GOT3 (cell line): ENCODE measurements around the gene TH.
"Not testable (repeated sequence)": the region's sequence is repeated elsewhere in the genome, so short reads cannot be mapped to it uniquely, and the experiment has no call there.

ENCODE experiments used
- DNase-seq: peaks from one replicate; lab custom pipeline; 2025; ENCODE audit warnings: mixed read lengths; lab: John Stamatoyannopoulos, UW

Gene TH

DNA sequence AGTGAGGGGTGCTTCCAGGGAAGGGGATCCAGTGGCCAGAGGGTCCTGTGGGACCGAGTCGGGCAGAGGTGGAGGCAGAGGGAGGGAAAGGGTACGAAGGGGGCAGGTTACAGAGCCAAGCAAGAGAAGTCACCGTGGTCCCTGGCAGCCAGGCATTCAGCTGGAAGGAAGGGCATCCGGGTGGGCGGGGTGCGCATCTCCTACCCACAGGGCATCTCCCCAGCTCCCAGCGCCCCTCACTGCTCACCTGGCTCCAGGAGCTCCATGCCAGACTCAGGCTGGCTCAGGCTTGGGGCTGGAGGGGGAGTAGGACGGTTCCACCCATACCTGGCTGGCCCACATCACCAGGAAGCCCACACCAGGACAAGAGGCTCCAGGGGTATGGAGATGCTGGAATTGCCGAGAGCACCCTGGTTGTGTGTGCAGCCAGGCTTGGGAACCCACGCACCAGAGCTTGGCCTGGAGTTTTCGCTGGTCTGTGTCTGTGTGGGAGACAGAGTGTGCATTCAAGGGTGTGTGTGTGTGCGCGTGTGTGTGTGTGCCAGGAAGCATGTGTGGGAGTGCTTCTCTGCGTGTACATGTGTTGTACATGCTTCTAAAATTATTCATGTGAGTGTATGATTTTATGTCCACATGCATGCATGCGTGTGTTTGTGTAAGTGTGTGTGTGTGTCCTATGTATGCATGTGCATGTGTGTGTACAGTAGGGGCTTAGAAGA is 6.6 kb upstream of the TH start:
- DNase-seq = not testable (repeated sequence)

DNA sequence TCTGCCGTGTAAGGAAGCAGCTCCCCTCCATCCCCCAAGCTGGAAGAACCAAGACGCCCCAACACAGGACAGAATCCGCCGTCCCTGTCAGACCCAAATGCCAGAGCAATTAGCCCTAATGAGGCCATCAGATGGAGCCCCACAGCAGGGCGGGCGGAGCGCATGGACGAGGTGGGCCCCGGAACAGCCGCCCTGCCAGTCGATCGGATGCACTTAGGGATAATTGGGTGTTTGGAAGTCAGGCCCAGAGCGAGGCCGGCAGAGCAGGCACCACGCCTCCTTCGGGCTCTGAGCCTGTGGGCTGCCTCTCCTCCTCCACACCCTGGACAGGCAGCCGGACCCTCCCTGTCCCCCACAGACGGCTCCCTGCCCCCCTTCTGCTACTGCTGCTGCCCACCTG is 5.5 kb upstream of the TH start:
- no peak for DNase-seq

DNA sequence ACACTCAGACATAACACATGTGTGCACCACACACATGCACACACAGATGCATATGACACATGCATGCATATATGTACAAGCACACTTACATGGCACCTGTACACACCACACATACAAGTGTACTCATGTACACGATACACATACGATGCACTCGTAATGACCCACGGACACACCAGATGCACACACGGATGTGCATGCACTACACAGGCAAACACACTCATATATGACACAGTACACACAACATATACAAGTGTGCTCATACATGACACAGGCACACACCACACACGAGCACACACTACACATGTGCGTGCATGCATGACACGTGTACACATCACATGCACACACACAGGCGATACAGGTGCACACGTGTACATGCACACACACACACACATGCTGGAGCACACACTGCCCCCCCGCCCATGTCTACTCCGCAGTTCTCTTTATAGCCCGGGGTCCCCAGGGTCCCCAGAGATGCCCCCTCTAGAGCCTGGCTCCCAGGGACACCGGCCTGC is 4.8 kb upstream of the TH start:
- no peak for DNase-seq

DNA sequence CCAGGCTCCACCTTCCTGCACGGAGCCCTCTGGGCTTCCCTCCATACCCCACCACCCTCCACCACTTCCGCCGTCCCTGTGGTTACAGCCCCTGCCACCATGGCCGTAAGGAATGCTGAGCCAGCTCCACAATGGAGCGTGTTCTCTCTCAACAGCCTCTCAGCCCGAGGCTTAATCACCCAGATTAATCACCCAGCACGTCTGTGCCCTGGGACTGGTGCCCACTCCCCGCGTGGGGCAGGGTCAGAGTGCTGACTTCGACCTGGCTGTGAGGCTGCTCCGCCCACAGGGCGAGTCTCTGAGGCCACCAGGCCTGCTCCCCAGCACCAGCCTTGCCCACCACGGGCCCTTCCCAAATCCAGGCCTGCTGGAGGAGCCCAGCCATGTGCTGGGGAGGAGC is 4.0 kb upstream of the TH start:
- no peak for DNase-seq

DNA sequence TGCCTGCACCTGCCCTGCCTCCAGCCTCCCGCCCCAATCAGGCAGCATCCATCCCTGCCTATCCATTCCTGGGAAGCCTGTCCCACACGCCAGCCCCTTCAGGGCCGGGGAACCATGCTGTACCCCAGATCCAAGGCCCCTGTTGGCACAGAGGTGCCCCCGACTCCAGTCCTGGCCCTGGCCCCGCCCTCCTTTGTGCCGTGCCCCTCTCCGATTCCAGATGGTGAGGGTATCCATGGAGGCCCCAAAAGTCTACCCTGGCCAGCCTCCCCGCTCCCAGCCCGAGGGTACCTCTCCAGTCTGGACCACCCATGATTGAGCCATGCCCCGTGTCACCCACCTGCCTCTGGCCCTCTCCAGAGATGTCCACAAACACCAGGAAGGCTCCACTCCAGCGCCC is 2.7 kb upstream of the TH start:
- no peak for DNase-seq

DNA sequence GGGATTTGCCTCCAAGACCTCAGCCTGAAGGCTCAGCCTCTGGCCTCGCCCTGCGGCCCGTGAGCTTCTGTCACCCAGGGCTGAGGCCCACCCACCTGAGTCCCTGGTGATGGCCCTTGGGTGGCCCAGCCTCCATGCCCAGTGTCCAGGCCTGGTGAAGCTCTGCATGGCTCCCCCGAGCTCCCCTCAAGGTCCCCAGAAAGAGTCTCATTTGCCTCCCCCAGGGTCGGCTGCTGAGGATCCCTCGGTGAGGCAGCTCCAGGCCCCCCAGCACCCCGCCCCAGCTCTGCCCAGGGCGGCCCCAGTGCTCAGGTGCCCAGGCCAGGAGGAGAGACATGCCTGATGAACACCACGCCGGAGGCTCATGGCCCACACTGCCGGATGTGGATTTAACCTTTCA is 2.1 kb upstream of the TH start:
- no peak for DNase-seq

DNA sequence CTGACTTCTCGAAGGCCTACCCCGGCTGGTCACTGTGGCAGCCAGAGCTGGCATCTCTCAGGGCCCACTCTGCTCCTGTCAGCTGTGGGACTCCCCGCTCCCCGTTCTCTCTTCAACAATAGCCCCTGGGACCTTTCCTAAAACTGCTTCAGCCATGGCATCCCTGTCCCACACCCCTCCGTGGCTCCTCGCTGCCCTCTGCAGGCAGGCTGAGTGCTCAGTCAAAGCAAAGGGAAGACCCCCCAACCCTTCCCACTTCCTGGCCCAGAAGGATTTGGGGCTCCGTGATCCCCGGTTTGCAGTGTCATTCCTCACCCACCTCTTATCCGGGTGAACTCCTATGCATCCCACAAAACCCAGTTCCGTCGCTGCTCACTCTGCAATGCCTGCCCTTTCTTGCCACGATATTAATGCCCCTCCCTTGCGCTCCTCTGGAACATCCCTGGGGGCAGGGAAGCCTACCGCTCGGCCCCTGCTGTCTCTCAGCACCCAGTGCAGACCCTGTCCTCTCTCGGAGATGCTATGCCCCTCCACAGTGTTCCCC is 1.6 kb upstream of the TH start:
- no peak for DNase-seq

DNA sequence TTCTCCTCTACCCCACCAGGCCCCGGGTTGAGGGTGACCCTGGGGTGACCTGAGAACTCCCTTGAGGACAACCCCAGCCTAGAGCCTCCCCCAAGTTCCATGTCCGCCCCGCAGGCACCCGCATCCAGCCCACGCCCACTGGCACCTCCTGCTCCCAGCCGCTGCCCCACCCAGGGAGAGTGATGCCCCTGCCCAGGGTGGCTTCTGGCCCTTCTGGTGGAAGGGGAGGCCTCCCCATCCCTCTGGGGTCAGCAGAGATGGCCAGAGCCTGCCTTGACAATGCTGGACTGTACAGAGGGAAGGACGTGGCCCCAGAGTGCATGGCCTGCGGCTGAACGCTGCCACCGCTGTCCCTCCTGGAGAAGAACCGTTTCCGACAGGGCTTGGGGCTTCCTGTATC is 1.1 kb upstream of the TH start:
- DNase-seq = no peak

DNA sequence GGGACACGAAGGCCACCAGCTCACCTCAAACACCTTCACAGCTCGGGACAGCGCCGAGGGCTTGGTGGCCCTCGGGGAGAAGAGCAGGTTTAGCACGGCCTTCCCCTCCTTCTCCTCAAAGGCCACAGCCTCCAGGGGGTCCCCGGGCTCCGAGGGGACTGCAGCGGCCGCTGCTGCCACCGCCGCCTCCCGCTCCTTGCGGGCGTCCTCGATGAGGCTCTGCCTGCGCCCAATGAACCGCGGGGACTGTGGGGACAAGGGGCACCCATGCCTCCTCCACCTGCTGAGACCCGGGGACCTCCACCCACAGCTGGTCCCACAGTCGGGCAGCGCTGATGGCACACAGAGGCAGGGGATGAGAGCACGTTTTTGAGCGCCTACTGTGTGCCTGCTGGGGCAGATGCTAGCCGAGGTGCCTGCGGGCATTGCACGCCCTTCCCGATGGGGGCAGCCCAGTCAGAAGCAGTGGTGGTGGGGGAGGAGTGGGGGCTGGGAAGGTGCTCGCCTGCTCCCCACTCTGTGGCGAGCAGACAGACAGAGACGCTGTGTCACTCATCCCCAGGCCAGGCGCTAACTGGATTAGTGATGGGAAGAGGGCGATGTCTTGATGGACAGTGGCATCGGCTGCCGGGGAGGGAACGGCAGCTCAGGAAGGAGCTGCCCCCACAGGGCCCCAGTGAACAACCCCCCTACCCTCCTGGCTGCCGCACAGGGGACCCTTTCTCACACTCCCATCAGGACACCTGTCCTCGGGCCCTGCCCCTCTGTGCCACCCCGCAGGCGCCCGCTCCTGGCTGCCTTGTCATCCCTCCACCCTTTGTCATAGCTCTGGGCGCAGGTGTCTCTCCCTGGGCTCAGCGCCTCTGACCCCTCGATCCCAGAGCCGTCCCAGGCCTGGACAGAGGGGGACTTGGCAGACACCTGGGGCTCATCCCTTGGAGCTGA is 1.7 kb downstream of the TH start:
- no peak for DNase-seq

DNA sequence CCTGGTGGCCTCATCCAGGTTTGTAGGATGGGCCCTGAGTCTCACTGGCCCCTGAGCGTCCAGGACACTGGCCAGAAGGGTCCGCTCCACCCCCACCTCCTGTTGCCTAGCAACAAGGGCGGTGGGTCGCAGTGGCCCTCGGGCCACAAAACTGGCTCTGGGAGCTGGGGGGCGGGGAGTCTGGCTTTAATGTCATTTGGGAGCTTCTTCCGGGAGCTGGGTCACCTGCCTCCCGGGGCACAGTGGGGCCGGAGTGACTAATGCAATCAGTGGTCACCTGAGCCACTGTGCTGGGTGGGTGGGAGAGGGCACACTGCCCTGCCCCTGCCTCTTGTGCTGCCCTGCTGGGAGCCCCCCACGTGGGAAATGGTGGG is 2.6 kb downstream of the TH start:
- no peak for DNase-seq

DNA sequence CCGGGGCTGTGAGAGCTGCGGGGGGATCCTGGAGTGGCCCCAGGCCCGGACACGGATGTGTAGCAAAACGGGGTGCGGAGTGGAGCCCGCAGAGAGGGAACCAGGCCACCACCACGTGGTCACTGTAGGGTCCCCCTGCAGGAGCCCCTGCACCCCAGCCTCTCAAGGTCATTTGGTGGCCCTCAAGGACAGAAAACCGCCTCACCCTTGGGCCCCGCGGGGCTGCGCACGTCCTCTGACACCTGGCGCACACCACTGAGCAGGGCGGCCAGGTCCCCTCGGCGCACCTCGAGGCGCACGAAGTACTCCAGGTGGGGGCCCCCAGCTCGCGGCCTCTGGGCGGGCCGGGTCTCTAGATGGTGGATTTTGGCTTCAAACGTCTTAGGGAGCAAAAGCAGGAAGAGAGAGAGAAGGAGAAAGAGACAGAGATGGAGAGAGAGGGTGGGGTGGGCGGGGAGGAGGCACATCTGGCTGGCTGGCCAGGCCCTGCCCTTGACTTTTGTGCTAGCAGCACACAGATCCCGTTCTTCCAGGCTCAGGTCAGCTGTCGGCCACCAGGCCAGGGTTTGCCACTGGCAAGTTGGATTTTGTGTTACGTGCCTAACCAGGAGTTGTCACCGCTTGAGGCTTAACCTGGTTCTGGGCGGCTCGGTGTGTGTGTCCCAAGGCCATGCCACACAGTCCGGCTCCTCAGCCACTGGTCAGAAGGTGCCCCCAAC is 3.2 kb downstream of the TH start:
- DNase-seq = no peak

DNA sequence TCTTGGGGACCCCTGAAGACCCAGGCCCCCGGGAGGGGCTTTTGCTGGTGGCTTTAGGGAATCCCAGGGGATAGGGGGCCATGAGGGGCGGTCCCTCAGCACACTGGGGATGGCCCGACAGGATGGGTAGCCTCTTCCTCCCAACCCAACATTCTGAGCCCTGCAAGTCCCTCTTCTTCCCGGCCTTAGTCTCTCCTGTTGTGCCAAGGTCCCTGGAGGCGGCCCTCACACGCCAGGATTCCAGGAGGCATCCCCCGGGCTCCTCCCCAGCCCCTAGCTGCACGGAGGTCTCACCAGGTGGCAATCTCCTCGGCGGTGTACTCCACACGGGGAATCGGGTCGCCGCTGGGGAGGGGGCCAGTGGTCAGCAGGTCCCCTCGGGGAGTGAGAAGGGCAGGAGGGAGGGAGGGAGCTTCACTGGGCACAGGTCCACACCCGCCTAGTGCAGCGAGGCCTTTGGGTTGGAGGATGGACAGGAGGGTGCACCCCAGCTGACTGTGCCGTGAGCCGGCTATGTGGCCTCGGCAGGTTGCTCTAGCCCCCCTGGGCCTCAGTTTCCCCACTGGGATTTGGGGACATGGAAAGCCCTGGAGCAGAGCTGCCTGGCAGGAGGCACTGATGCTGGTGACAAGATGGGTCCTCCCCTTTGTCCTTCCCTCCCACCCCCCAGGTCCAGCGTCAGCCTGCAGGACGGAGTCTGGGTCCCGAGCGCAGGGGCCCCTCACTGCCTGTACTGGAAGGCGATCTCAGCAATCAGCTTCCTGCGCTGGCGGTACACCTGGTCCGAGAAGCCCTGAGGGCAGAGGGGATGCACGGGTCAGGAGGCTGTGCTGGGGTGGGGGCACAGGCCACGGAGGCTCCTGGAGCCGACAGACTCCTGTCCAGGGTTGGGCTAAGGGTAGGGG is 4.2 kb downstream of the TH start:
- DNase-seq = no peak

DNA sequence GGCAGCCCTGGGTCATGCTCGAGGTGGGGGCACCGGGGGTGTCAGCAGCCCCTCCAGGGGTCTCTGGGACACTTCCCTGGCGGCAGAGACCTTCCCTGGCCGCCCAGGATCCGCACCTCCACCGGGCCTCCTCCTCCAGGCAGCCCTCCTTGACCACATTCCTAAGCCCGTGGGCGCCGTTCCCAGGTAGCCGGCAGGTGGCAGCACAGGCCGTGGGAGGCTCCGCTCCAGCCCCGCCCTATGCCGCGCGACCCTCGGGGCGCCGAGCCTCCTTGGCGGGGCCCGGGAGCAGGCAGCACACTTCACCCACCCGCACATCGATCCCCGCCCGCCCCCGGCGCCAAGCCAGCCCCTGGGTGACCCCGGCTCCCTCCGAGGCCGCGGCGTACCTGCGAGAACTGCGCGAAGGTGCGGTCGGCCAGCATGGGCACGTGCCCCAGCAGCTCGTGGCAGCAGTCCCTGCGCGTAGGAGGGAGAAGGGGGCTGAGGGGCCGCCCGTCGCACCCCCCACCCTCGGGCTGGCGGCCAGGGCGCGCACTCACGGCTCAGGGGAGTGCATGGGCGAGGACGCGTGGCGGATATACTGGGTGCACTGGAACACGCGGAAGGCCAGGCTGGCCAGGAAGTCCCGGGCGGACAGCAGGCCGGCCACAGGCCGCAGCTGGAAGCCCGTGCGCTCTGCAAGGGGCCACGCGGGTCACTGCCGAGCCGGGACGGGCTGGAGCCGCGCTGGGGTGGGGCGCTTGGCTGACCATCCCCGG is 5.3 kb downstream of the TH start:
- DNase-seq = no peak

DNA sequence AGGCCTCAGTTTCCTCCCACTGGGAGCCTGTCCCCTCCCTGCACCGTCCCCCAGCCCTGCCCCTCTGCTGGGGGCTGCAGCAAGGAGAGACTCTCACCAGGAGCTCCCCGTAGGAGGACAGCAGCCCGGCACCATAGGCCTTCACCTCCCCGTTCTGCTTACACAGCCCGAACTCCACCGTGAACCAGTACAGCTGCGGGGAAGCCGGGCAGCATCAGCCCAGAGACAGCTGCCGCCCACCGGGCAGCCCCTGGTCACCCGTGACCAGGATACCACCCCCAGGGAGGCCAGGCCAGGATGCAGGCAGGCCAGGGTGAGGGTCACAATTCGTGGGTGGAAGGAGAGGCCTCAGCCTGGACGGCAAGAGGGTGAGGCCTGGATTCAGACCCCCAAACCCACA is 6.0 kb downstream of the TH start:
- DNase-seq = no peak

DNA sequence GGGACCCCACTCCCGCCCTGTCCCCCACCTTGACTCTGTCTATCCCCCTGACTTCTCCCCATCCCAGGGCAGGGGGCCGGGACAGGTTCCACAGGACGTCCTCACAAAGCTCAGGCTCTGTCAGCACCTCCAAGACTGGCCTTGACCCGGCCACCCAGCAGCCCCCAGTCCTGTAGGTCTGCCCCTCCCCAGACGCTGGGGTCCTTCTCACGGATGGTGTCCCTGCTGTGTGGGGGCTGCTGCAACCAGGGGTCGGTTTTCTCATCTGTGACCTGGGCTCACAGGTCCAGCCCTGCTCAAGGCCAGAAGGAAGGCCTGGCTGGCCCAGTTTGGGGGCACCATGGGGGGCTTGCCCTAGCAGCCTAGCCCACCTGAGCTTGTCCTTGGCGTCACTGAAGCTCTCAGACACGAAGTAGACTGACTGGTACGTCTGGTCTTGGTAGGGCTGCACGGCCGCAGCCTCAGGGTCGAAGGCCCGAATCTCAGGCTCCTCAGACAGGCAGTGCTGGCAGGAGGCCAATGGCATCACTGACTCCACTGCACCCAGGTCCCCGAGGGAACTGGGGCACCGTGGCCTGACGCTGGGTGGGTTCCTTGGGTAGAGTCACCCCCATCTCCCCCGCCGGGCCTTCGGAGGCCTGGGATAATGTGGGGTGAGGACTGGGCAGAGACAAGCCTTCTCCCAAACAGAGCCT is 6.6 kb downstream of the TH start:
- no peak for DNase-seq

DNA sequence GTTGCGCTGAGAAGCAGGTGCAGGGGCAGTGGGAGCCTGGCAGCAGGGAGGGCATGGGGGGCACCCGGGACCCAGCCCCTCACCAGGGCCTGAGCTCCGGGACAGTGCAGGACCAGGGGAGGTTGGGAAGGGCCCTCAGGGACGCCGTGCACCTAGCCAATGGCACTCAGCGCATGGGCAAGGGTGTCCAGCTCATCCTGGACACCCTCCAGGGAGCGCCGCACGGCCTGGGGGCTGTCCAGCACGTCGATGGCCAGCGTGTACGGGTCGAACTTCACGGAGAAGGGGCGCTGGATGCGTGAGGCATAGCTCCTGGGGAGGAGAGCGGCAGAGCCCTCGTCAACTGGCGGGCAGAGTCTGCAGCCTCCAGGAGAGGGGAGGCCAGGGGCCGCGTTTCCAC is 7.5 kb downstream of the TH start:
- DNase-seq = no peak

DNA sequence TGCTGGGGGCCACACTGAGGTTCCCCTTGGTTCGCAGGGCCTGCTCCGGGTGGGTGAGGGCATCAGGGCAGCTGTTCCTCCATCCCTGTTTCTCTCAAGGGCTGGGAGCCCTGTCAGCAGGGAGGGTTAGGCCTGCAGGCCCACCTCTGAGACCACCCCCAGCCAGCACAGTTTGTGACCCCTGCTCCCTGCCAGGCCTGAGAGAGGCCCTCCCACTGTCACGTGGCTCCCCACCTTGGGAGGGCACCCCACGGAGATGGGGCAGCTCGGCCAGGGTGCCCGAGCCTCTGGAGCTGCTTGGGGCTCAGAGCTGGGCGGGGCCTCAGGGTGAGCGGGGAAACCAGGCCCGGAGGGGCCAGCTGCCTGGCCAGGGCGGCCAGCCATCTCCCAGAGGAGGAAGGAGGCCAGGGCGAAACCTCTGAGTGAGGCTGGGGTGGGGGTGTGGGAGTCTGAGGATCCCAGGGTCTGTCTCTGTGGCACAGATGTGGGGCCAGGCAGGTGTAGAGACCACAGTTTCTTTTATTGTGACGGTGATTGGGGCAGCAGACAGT is 8.1 kb downstream of the TH start:
- no peak for DNase-seq

DNA sequence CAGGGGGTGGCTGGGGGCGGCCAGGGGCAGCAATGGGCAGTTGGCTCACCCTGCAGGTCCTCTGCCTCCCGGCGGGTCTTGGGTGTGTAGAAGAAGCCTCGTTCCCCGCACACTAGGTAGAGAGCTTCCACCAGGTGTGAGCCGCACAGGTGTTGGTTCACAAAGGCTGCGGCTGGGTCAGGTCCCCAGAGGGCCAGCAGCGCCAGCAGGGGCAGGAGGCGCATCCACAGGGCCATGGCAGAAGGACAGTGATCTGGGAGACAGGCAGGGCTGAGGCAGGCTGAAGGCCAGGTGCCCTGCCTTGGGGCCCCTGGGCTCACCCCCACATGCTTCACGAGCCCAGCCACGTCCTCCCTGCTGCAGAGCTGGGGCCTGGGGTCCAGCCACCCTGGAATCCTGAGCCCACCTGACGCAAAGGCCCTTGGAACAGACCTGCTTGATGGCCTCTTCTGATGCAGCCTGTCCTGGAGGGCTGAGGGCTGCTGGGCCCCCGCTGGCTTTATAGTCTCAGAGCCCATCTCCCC is 10.8 kb downstream of the TH start, which contains the start of gene INS:
Gene INS (minus strand): TSS at position 474 of the 524 bp plus-strand sequence. CDS start 238 bp downstream, at position 236.
- no peak for DNase-seq
